ENCODE measurements around the gene RTCA.

The RTCA gene

DNA sequence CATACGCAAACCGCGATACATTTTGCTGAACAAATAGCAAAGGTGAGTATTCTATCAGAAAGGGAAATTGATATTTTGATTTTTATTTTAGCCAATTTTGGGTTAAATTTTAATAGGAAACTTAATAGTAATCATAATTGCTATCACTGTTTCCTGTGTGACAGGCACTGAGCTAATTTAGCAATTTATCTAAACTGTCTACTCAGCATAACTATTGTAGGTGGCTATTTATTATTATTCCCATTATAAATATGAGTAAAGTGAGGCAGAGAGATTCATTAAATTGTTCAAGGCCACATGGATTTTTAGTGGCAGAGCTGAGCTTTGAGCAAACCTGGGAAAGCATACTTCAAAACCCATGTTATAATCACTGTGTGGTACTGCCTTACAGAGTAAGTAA is 21.1 kb downstream of the RTCA start:
- Histone ChIP-seq H3K36me3 (ENCODE audit: insufficient read depth, low read length) (peaks cover 89% of the 10 kb centered on the region), H3F3A (ENCODE audit: insufficient read depth, low read length) (no peaks in the 10 kb centered on the region), H3K9ac (ENCODE audit: low read length) (no peak overlapping the region), H3K4me2 (ENCODE audit: low read length) (no peak overlapping the region), H3K4me3 (ENCODE audit: low read depth, low read length, poor library complexity, severe bottlenecking) (no peak overlapping the region), H3K27me3 (ENCODE audit: insufficient read depth, low read length) (no peaks in the 10 kb centered on the region), H3K4me1 (ENCODE audit: insufficient read depth, low read length, severe bottlenecking) (no peaks in the 10 kb centered on the region), H2AFZ (ENCODE audit: low read length) (no peak overlapping the region), H3K9me2 (ENCODE audit: low read depth, low read length) (no peaks in the 10 kb centered on the region), H3K27ac (ENCODE audit: low read depth, low read length, poor library complexity, severe bottlenecking) (no peak overlapping the region), H4K20me1 (ENCODE audit: insufficient read depth, low read length) (no peaks in the 10 kb centered on the region), H3K79me2 (ENCODE audit: insufficient read depth, low read length) (no peaks in the 10 kb centered on the region), H3K9me3 (ENCODE audit: low read length) (no peaks in the 10 kb centered on the region)
- TF ChIP-seq EZH2 (IDR thresholded peaks at IDR 0.05; ENCODE audit: borderline replicate concordance, low read length) (no peak), CTCF (IDR thresholded peaks at IDR 0.05; ENCODE audit: low read length) (no peak)

DNA sequence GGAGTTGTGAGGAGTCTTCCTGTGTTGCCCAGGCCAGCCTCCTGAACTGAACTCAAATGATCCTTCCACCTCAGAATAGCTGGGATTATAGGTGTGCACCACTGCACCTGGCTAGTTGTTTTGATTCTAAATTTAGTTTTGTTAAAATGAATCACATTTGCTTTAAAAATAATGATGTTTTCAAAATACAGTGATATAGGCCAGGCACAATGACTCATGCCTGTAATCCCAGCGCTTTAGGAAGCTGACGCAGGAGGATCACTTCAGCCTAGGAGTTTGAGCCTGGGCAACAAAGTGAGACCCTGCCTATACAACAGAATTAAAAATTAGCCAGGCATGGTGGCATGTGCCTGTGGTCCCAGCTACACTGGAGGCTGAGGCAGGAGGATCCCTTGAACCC is 24.3 kb downstream of the RTCA start:
- peaks cover 76% of the 10 kb centered on the region for H3K36me3 ChIP-seq (ENCODE audit: insufficient read depth, low read length)

GRCh38 chr1:100292711-100293110 is 26.7 kb downstream of the RTCA start:
- TF ChIP-seq CTCF (IDR thresholded peaks at IDR 0.05; ENCODE audit: low read length) = no peak
- no peak for TF ChIP-seq EZH2 (IDR thresholded peaks at IDR 0.05; ENCODE audit: borderline replicate concordance, low read length)
- H3K36me3 ChIP-seq (ENCODE audit: insufficient read depth, low read length) = peaks cover 52% of the 10 kb centered on the region

More for the DNA sequence above, 24.3 kb downstream of the RTCA start:
- Histone ChIP-seq H2AFZ (ENCODE audit: low read length) (no peak overlapping the region), H4K20me1 (ENCODE audit: insufficient read depth, low read length) (no peaks in the 10 kb centered on the region), H3K27me3 (ENCODE audit: insufficient read depth, low read length) (no peaks in the 10 kb centered on the region), H3K9me3 (ENCODE audit: low read length) (no peaks in the 10 kb centered on the region), H3K79me2 (ENCODE audit: insufficient read depth, low read length) (no peaks in the 10 kb centered on the region), H3K9me2 (ENCODE audit: low read depth, low read length) (no peaks in the 10 kb centered on the region), H3F3A (ENCODE audit: insufficient read depth, low read length) (no peaks in the 10 kb centered on the region), H3K4me3 (ENCODE audit: low read depth, low read length, poor library complexity, severe bottlenecking) (no peak overlapping the region), H3K9ac (ENCODE audit: low read length) (no peak overlapping the region), H3K4me1 (ENCODE audit: insufficient read depth, low read length, severe bottlenecking) (no peaks in the 10 kb centered on the region), H3K27ac (ENCODE audit: low read depth, low read length, poor library complexity, severe bottlenecking) (no peak overlapping the region), H3K4me2 (ENCODE audit: low read length) (no peak overlapping the region)
- TF ChIP-seq CTCF (IDR thresholded peaks at IDR 0.05; ENCODE audit: low read length) (no peak), EZH2 (IDR thresholded peaks at IDR 0.05; ENCODE audit: borderline replicate concordance, low read length) (no peak)

More at GRCh38 chr1:100292711-100293110, 26.7 kb downstream of the RTCA start:
- Histone ChIP-seq H3K4me3 (ENCODE audit: low read depth, low read length, poor library complexity, severe bottlenecking) (no peak overlapping the region), H3K9me3 (ENCODE audit: low read length) (no peaks in the 10 kb centered on the region), H3K9me2 (ENCODE audit: low read depth, low read length) (no peaks in the 10 kb centered on the region), H3K4me1 (ENCODE audit: insufficient read depth, low read length, severe bottlenecking) (no peaks in the 10 kb centered on the region), H3K27me3 (ENCODE audit: insufficient read depth, low read length) (no peaks in the 10 kb centered on the region), H3K79me2 (ENCODE audit: insufficient read depth, low read length) (no peaks in the 10 kb centered on the region), H2AFZ (ENCODE audit: low read length) (no peak overlapping the region), H3K27ac (ENCODE audit: low read depth, low read length, poor library complexity, severe bottlenecking) (no peak overlapping the region), H3K9ac (ENCODE audit: low read length) (no peak overlapping the region), H4K20me1 (ENCODE audit: insufficient read depth, low read length) (no peaks in the 10 kb centered on the region), H3F3A (ENCODE audit: insufficient read depth, low read length) (no peaks in the 10 kb centered on the region), H3K4me2 (ENCODE audit: low read length) (no peak overlapping the region)
